ENCODE results near the gene TLX2. TPM values are rescaled to one million over a fixed set of nuclear protein-coding genes. Genes with fewer than 3 reads are reported as not detected.

Gene TLX2
- polyA plus RNA-seq, 6 donors from 2014 or later, result not detected

DNA sequence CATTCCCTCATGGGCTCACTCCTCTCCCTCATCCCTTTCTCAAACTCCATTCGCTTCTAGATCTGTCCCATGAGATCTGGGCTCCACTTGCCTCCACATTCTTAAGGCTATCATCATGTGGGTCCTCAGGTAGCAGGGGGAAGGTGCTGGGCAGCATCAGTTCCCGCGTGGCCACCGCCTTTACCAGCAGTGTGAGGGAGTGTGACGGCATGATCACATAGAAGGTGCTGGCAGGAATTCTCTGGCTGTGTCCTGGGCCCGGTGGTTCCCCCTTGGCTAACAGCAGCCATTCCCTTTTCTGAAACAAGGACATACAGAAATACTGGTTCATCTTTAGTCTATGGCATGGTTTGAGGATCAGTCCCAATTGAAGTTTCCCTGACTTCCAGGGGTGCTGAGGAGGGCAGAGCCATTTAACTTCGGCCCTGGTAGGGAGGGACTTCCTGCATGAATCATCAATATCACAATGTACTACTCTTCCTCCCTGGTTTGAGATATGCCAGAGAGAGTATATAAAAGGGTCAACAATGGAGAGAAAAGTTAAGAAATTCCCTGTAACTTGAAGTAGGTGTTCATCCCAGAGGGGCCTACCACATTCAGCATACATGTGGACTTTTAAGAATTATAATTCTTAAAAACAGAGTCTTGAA, 48.0 kb downstream of the TLX2 start:
- no peaks in the 10 kb centered on the region for H3K36me3 Mint-ChIP-seq
- peaks cover 0 to 10% (median 0%) of the 10 kb centered on the region in 3 donors for H3K27me3 Mint-ChIP-seq
- no peak for ATAC-seq (ENCODE audit: low read depth in 2 of 2)
- H3K4me1 Mint-ChIP-seq, result peaks cover 0 to 10% (median 4%) of the 10 kb centered on the region in 3 donors
- no peaks in the 10 kb centered on the region for H3K9me3 Mint-ChIP-seq
- no peak for DNase-seq
- H3K27ac Mint-ChIP-seq, result peak overlapping the region in 3 of 6 donors; percentile 13 to 82 (median 23)
- H3K4me3 Mint-ChIP-seq, result peak overlapping the region in 1 of 8 donors; percentile 35

GRCh38 chr2:74564222-74564621, 50.0 kb downstream of the TLX2 start:
- ATAC-seq (ENCODE audit: low read depth in 2 of 2) (no peak), DNase-seq (no peak)
- Mint-ChIP-seq H3K36me3 (no peaks in the 10 kb centered on the region), H3K27ac (no peak overlapping the region), H3K9me3 (no peaks in the 10 kb centered on the region), H3K4me3 (peak overlapping the region in 1 of 8 donors; percentile 6), H3K4me1 (peaks cover 0 to 9% (median 8%) of the 10 kb centered on the region in 3 donors), H3K27me3 (peaks cover 0 to 10% (median 0%) of the 10 kb centered on the region in 3 donors)

GRCh38 chr2:74566076-74566753, 52.0 kb downstream of the TLX2 start:
- ATAC-seq (ENCODE audit: low read depth in 2 of 2), result no peak
- H3K4me1 Mint-ChIP-seq, result peaks cover 6 to 10% (median 8%) of the 10 kb centered on the region in 3 donors
- H3K27ac Mint-ChIP-seq, result peak overlapping the region in 1 of 6 donors; percentile 25
- H3K9me3 Mint-ChIP-seq, result no peaks in the 10 kb centered on the region
- no peak for DNase-seq
- H3K27me3 Mint-ChIP-seq, result peaks cover 0 to 10% (median 0%) of the 10 kb centered on the region in 3 donors
- H3K36me3 Mint-ChIP-seq, result no peaks in the 10 kb centered on the region
- H3K4me3 Mint-ChIP-seq, result no peak overlapping the region

GRCh38 chr2:74566754-74567085, 52.5 kb downstream of the TLX2 start:
- H3K36me3 Mint-ChIP-seq, result no peaks in the 10 kb centered on the region
- peaks cover 6 to 10% (median 8%) of the 10 kb centered on the region in 3 donors for H3K4me1 Mint-ChIP-seq

More at GRCh38 chr2:74566754-74567085, 52.5 kb downstream of the TLX2 start:
- no peak overlapping the region for H3K27ac Mint-ChIP-seq
- DNase-seq, result no peak
- H3K27me3 Mint-ChIP-seq, result peaks cover 0 to 7% (median 0%) of the 10 kb centered on the region in 3 donors
- ATAC-seq (ENCODE audit: low read depth in 2 of 2), result no peak
- H3K9me3 Mint-ChIP-seq, result no peaks in the 10 kb centered on the region
- no peak overlapping the region for H3K4me3 Mint-ChIP-seq

Other genes with a start within 250 kb of the TLX2 start
- under 1 TPM in 3 of 6 donors, not detected in 3; 0.44 to 0.82 (median 0.70) TPM for gene SLC4A5, start 171.0 kb upstream of the TLX2 start, polyA plus RNA-seq (ENCODE audit: low read depth in 6 of 6)
- 10 to 100 TPM; 43.0 to 91.1 (median 60.2) TPM for gene DCTN1, start 134.1 kb upstream of the TLX2 start, polyA plus RNA-seq (ENCODE audit: low read depth in 6 of 6)
- 1 to 10 TPM; 3.7 to 8.8 (median 7.6) TPM for gene C2orf81, start 92.8 kb upstream of the TLX2 start, polyA plus RNA-seq (ENCODE audit: low read depth in 6 of 6)
- gene WDR54, start 92.7 kb upstream of the TLX2 start, polyA plus RNA-seq (ENCODE audit: low read depth in 6 of 6), result 10 to 100 TPM; 40.8 to 79.4 (median 47.8) TPM
- gene RTKN, start 72.5 kb upstream of the TLX2 start, polyA plus RNA-seq (ENCODE audit: low read depth in 6 of 6), result 1 to 10 TPM in 4 of 6 donors, under 1 TPM in 1, not detected in 1; 0.97 to 2.1 (median 1.7) TPM
- gene INO80B, start 59.4 kb upstream of the TLX2 start, polyA plus RNA-seq (ENCODE audit: low read depth in 6 of 6), result 10 to 100 TPM in 2 of 6 donors, 1 to 10 TPM in 4; 5.5 to 16.5 (median 8.3) TPM
- 10 to 100 TPM; 30.0 to 46.1 (median 41.3) TPM for gene WBP1, start 56.0 kb upstream of the TLX2 start, polyA plus RNA-seq (ENCODE audit: low read depth in 6 of 6)
- gene MOGS, start 49.1 kb upstream of the TLX2 start, polyA plus RNA-seq (ENCODE audit: low read depth in 6 of 6), result 10 to 100 TPM; 26.6 to 42.1 (median 34.5) TPM
- 100 to 1,000 TPM in 5 of 6 donors, 10 to 100 TPM in 1; 76.6 to 172 (median 136) TPM for gene MRPL53, start 41.8 kb upstream of the TLX2 start, polyA plus RNA-seq (ENCODE audit: low read depth in 6 of 6)
- gene CCDC142, start 31.5 kb upstream of the TLX2 start, polyA plus RNA-seq (ENCODE audit: low read depth in 6 of 6), result 10 to 100 TPM in 4 of 6 donors, 1 to 10 TPM in 2; 5.9 to 25.9 (median 12.0) TPM
- gene TTC31, start 31.4 kb upstream of the TLX2 start, polyA plus RNA-seq (ENCODE audit: low read depth in 6 of 6), result 10 to 100 TPM; 20.7 to 31.8 (median 25.6) TPM
- not detected for gene LBX2, start 14.8 kb upstream of the TLX2 start, polyA plus RNA-seq (ENCODE audit: low read depth in 6 of 6)
- gene PCGF1, start 6.8 kb upstream of the TLX2 start, polyA plus RNA-seq (ENCODE audit: low read depth in 6 of 6), result 10 to 100 TPM in 5 of 6 donors, 1 to 10 TPM in 1; 8.9 to 17.0 (median 14.1) TPM
- gene DQX1, start 11.8 kb downstream of the TLX2 start, polyA plus RNA-seq (ENCODE audit: low read depth in 6 of 6), result not detected
- gene AUP1, start 15.3 kb downstream of the TLX2 start, polyA plus RNA-seq (ENCODE audit: low read depth in 6 of 6), result 100 to 1,000 TPM in 3 of 6 donors, 10 to 100 TPM in 3; 83.3 to 155 (median 99.9) TPM
- gene HTRA2, start 15.5 kb downstream of the TLX2 start, polyA plus RNA-seq (ENCODE audit: low read depth in 6 of 6), result 10 to 100 TPM; 33.0 to 52.0 (median 44.7) TPM
- gene LOXL3, start 39.5 kb downstream of the TLX2 start, polyA plus RNA-seq (ENCODE audit: low read depth in 6 of 6), result under 1 TPM in 2 of 6 donors, not detected in 4; 0.25 to 0.29 TPM
- gene DOK1, start 40.3 kb downstream of the TLX2 start, polyA plus RNA-seq (ENCODE audit: low read depth in 6 of 6), result 10 to 100 TPM; 21.2 to 44.1 (median 34.3) TPM
- not detected for gene M1AP, start 133.9 kb downstream of the TLX2 start, polyA plus RNA-seq (ENCODE audit: low read depth in 6 of 6)
- gene SEMA4F, start 139.8 kb downstream of the TLX2 start, polyA plus RNA-seq (ENCODE audit: low read depth in 6 of 6), result 1 to 10 TPM; 4.3 to 8.5 (median 5.4) TPM

All from naive B cell (primary cell).